Stimulated activated naive CD8-positive, alpha-beta T cell treated with anti-CD3 and anti-CD28 coated beads, Interleukin-15, amount 100 ng/mL, for 72 hours (primary cell): ENCODE measurements around the gene FAM3B.
"Not testable (repeated sequence)": the region's sequence is repeated elsewhere in the genome, so short reads cannot be mapped to it uniquely, and the experiment has no call there.

Experiments used
- ATAC-seq: fragments of 150-1000 bp; cut with Tn5 transposase; 2 replicates; pipeline ENCODE4 v1.10.0; 2021; ENCODE audit warnings: mild to moderate bottlenecking, moderate library complexity
- DNase-seq, 2 donors: peaks; one replicate each; pipeline ENCODE4 v3.0.0; 2021 to 2022
- H3K27ac Mint-ChIP-seq, 2 donors: one replicate each; pipeline ENCODE4 v1.8.0; 2022; ENCODE audit warnings: mild to moderate bottlenecking in 2 of 2, mixed read lengths in 2 of 2, moderate library complexity in 2 of 2
- H3K27me3 Mint-ChIP-seq: one replicate; pipeline ENCODE4 v1.8.0; 2022; ENCODE audit warnings: mixed read lengths
- H3K4me1 Mint-ChIP-seq: one replicate; pipeline ENCODE4 v1.8.0; 2022; ENCODE audit warnings: mild to moderate bottlenecking, mixed read lengths
- H3K4me3 Mint-ChIP-seq, 2 donors: one replicate each; pipeline ENCODE4 v1.8.0; 2022; ENCODE audit warnings: mild to moderate bottlenecking in 2 of 2, mixed read lengths in 2 of 2, moderate library complexity in 1 of 2
- H3K9me3 Mint-ChIP-seq, 2 donors: one replicate each; pipeline ENCODE4 v1.8.0; 2022; ENCODE audit warnings: mixed read lengths in 2 of 2

Gene FAM3B

GRCh38 chr21:41358193-41359166 is 41.9 kb downstream of the FAM3B start:
- H3K9me3 Mint-ChIP-seq = no peaks in the 10 kb centered on the region
- ATAC-seq = no peak
- no peak for DNase-seq
- peak overlapping the region in 1 of 2 donors; percentile 19 for H3K27ac Mint-ChIP-seq
- no peaks in the 10 kb centered on the region for H3K27me3 Mint-ChIP-seq
- no peak overlapping the region for H3K4me3 Mint-ChIP-seq
- H3K4me1 Mint-ChIP-seq = peaks cover 37% of the 10 kb centered on the region

- Mint-ChIP-seq H3K27me3 (no peaks in the 10 kb centered on the region), H3K4me3 (no peak overlapping the region), H3K4me1 (peaks cover 43% of the 10 kb centered on the region), H3K9me3 (no peaks in the 10 kb centered on the region), H3K27ac (no peak overlapping the region)
- DNase-seq (no peak), ATAC-seq (no peak)
These were observed 42.7 kb downstream of the FAM3B start for GRCh38 chr21:41359286-41359685.

DNA sequence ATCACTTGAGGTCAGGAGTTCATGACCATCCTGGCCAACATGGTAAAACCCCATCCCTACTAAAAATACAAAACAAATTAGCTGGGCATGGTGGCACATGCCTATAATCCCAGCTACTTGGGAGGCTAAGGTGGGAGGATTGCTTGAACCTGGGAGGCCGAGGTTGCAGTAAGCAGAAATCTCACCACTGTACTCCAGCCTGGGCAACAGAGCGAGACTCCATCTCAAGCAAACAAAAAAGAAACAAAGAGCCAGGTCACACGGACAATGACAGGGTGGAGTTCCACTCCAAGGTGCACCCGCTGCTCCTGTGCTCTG is 43.1 kb downstream of the FAM3B start:
- not testable (repeated sequence) for H3K4me3 Mint-ChIP-seq, H3K27ac Mint-ChIP-seq, H3K27me3 Mint-ChIP-seq, DNase-seq, H3K9me3 Mint-ChIP-seq, ATAC-seq
- H3K4me1 Mint-ChIP-seq = peaks cover 42% of the 10 kb centered on the region

DNA sequence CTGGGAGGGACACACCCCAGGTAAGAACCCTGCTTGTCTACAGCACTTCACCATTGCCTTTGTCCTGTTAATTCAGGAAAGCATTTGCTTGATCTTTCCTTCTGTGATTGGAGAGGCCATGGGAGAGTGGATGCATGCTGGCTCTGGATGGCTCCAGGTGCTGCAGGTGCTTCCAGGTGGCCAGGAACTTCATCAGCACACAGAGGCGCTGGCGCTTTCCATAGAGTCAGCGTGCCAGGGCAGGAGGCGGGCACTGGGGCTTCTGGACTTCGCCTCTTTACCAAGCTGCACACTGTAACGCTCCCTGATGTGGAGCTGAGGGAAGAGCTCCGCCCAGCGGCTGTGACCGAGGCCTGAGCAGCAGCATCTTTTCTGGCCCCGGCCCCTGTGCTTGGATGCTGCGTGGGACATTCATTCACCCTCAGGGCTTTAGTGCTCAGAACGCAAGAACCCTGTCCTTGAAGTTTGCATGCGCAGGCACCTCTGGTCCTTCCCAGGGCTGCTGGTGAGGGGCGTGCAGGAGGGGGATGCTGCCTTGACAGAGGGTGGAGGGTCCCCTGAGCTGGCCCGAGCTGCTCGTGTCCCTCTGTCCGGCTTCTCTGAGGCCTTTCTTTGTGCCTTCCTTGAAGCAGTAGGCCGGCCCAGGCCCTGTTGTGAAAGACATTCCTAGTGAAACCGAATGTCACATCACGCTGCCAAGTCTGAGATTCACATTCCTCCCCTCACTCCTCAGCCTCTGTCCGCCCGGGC is 43.6 kb downstream of the FAM3B start:
- ATAC-seq (no peak), DNase-seq (no peak)
- Mint-ChIP-seq H3K9me3 (no peaks in the 10 kb centered on the region), H3K27me3 (no peaks in the 10 kb centered on the region), H3K4me1 (peaks cover 44% of the 10 kb centered on the region), H3K4me3 (no peak overlapping the region), H3K27ac (peak overlapping the region in 1 of 2 donors; percentile 71)

DNA sequence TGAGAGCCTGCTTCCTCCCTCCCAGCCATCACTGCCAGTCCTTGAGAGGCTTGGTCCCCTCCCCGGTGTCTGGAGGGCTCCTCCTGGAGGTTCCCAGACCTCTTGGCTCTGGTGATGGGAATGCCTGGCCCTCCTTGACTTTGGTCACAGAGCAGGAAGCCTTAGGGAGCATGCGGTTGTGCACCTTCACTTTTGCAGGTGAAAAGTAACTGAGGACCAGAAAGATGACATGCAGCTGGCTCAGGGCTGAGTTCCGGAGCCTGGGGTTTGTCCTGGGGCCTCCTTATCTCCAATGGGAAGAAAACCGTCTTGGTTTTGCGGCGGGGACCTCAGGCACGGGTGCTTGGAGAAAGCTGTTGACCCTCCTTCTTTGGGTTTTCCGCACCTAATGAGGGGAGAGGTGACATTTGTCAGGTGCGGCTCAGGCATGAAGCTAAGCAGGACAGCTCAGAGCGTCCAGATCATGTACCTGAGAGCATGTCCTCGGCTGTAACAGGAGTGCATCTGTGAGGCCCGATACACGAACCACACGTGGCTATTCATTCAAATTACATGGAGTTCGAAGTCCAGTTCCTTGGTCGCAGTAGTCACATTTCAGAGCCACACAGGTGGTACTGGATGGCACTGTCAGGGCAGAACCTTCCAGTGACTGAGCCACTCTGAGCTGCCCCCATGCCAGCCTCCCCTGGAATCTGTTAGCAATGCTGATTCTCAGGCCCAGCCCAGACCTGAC is 44.6 kb downstream of the FAM3B start:
- Mint-ChIP-seq H3K9me3 (no peaks in the 10 kb centered on the region), H3K27ac (peak overlapping the region; percentile 92 to 94), H3K27me3 (no peaks in the 10 kb centered on the region), H3K4me3 (peak overlapping the region; percentile 87 to 96), H3K4me1 (peaks cover 47% of the 10 kb centered on the region)
- no peak for DNase-seq
- ATAC-seq = no peak

- Mint-ChIP-seq H3K4me3 (peak within 1 kb of the TSS; percentile 87 to 96), H3K27ac (peak within 1 kb of the TSS; percentile 92 to 94), H3K4me1 (peaks cover 53% of the 10 kb centered on the region), H3K27me3 (no peaks in the 10 kb centered on the region), H3K9me3 (no peaks in the 10 kb centered on the region)
- peak; percentile 88 for ATAC-seq
- DNase-seq = peak; percentile 63 to 78
These were observed 45.4 kb downstream of the FAM3B start, which contains the start of gene MX2 for GRCh38 chr21:41361786-41362604. MX2 (plus strand) TSS chr21:41362027; CDS start chr21:41376907, 14,880 bp downstream.

DNA sequence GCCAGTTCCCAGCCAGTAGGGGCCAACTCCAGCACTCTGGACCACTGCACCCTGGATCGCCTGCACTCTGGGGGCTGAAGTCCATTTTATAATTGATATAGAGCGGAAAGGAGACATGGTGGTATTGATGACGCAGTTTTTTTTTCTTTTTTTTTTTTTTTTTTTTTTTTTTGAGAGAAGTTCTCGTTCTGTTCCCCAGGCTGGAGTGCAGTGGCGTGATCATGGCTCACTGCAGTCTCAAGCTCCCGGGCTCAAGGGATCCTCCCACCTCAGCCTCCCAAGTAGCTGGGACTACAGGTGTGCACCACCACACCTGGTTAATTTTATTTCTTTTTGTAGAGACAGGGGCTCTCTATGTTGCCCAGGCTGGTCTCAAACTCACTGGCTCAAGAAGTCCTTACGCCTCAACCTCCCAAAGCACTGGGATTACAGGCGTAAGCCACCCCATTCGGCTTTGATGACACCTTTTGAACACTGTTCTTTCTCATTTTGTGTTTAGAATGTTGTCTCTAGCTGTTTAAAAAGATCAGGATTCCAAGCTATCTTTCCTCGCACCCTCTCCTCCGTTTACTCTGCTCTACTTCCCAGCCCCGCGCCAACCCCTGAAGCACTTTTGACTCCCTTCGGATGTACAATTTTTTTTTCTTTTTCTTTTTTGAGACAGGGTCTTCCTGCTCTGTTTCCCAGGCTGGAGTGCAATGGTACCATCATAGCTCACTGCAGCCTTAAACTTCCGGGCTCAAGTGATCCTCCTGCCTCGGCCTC is 46.2 kb downstream of the FAM3B start:
- no peak for DNase-seq
- ATAC-seq = no peak
- peaks cover 57% of the 10 kb centered on the region for H3K4me1 Mint-ChIP-seq

GRCh38 chr21:41363370-41364270 is 47.0 kb downstream of the FAM3B start:
- ATAC-seq (no peak), DNase-seq (no peak)
- Mint-ChIP-seq H3K27me3 (no peaks in the 10 kb centered on the region), H3K9me3 (no peaks in the 10 kb centered on the region), H3K4me3 (peak overlapping the region; percentile 87 to 96), H3K4me1 (peaks cover 66% of the 10 kb centered on the region), H3K27ac (peak overlapping the region; percentile 92 to 94)

More for the DNA sequence above, 46.2 kb downstream of the FAM3B start:
- Mint-ChIP-seq H3K27me3 (no peaks in the 10 kb centered on the region), H3K9me3 (no peaks in the 10 kb centered on the region), H3K27ac (peak overlapping the region; percentile 92 to 94), H3K4me3 (peak overlapping the region; percentile 87 to 96)

DNA sequence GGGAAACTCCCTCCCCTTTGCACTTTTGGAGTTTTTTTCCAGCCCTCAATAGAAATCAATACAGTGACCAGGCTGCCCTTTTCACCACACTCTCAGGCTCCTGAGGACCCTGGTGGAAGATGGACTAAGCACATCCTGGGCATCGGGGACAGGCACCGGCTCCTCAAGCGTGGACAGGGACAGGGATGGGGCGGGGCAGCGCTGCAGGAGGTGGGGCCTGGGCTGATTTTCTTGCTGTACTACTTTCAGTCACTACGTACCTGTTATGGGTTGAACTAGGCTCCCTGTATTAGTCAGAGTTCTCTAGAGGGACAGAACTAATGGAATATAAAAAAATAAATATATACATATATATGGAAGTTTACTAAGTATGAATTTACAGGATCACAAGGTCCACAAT is 47.7 kb downstream of the FAM3B start:
- Mint-ChIP-seq H3K27ac (peak overlapping the region in 1 of 2 donors; percentile 42), H3K27me3 (no peaks in the 10 kb centered on the region), H3K4me3 (no peak overlapping the region), H3K9me3 (no peaks in the 10 kb centered on the region), H3K4me1 (peaks cover 73% of the 10 kb centered on the region)
- ATAC-seq (no peak), DNase-seq (no peak)

GRCh38 chr21:41365377-41366107 is 48.9 kb downstream of the FAM3B start:
- Mint-ChIP-seq H3K27me3 (no peaks in the 10 kb centered on the region), H3K27ac (no peak overlapping the region), H3K4me1 (peaks cover 81% of the 10 kb centered on the region), H3K4me3 (no peak overlapping the region), H3K9me3 (peaks cover 0 to under 1% of the 10 kb centered on the region in 2 donors)
- no peak for ATAC-seq
- DNase-seq = no peak

DNA sequence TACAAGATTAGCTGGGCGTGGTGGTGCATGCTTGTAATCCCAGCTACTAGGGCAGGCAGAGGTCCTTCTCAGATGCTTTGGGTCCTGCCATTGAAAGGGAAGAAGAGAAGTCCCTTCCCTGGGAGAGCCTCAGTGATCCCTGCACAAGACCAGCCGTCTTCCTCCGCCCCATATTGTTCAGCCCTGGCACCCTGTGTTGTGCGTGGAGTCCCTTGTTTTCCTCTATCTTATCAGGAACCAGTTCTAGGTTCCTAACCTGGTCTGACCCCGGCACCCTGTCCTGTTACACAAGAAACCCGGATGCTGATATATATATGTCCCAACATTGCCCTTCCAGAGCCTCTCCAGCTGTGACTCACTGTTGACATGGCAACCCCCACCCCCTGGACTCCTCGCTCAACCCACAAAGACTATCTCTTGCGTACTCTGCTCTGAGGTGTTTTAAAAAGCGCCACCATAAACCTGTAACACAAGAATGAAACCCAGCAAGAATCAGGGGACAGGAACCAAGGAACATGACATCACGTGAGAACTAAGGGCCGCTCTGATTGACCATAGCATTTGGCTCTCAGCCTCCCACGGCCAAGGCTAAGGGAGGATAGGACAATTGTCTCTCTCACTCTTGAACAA is 50.0 kb downstream of the FAM3B start:
- Mint-ChIP-seq H3K4me1 (peaks cover 82% of the 10 kb centered on the region), H3K27me3 (no peaks in the 10 kb centered on the region), H3K4me3 (no peak overlapping the region), H3K27ac (peak overlapping the region in 1 of 2 donors; percentile 55), H3K9me3 (peaks cover 0 to 4% of the 10 kb centered on the region in 2 donors)
- DNase-seq (no peak), ATAC-seq (no peak)

GRCh38 chr21:41367301-41367944 is 50.8 kb downstream of the FAM3B start:
- peak overlapping the region; percentile 0 to 35 for H3K27ac Mint-ChIP-seq

More at GRCh38 chr21:41367301-41367944, 50.8 kb downstream of the FAM3B start:
- no peak for DNase-seq
- Mint-ChIP-seq H3K4me1 (peaks cover 79% of the 10 kb centered on the region), H3K27me3 (no peaks in the 10 kb centered on the region), H3K4me3 (no peak overlapping the region), H3K9me3 (peaks cover 0 to 4% of the 10 kb centered on the region in 2 donors)
- ATAC-seq = no peak
